Neuronal stem cell (in vitro differentiated cells): ENCODE measurements around the gene P2RX3.

Experiments used
- DNase-seq: peaks from one replicate; pipeline ENCODE4 v3.0.0-alpha.2; 2013; ENCODE audit warnings: low spot score
- H2AFZ ChIP-seq: one replicate; pipeline ENCODE4 v1.6.1; 2013; ENCODE audit warnings: mild to moderate bottlenecking, low read length, inconsistent platforms
- H2AK5ac ChIP-seq: 2 replicates; pipeline ENCODE4 v1.6.1; 2013; ENCODE audit warnings: low read depth, mild to moderate bottlenecking, inconsistent platforms, low read length, moderate library complexity, mixed read lengths
- H2BK120ac ChIP-seq: 2 replicates; pipeline ENCODE4 v1.6.1; 2013; ENCODE audit warnings: low read depth, mild to moderate bottlenecking, inconsistent platforms, low read length, moderate library complexity, mixed read lengths
- H2BK12ac ChIP-seq: one replicate; pipeline ENCODE4 v1.6.1; 2013; ENCODE audit warnings: low read length, inconsistent platforms
- H2BK15ac ChIP-seq: 2 replicates; pipeline ENCODE4 v1.6.1; 2013; ENCODE audit warnings: mild to moderate bottlenecking, low read length, inconsistent platforms, mixed read lengths
- H2BK5ac ChIP-seq: one replicate; pipeline ENCODE4 v1.6.1; 2013; ENCODE audit warnings: inconsistent platforms, mild to moderate bottlenecking, low read length, moderate library complexity
- H3K14ac ChIP-seq: one replicate; pipeline ENCODE4 v1.6.1; 2013; ENCODE audit warnings: low read length, inconsistent platforms
- H3K18ac ChIP-seq: 2 replicates; pipeline ENCODE4 v1.6.1; 2013; ENCODE audit warnings: low read length, inconsistent platforms
- H3K23ac ChIP-seq: 2 replicates; pipeline ENCODE4 v1.6.1; 2013; ENCODE audit warnings: low read depth, mild to moderate bottlenecking, mixed read lengths, low read length, inconsistent platforms; ENCODE audit not compliant: poor library complexity
- H3K27ac ChIP-seq: replicated peaks from 3 replicates; pipeline ENCODE4 v1.5.1; 2013; ENCODE audit warnings: low read length, inconsistent platforms
- H3K27me3 ChIP-seq, 3 experiments: 2 replicates each; pipeline ENCODE4 v1.6.1; 2013; ENCODE audit warnings: low read length in 3 of 3, mild to moderate bottlenecking in 2 of 3, inconsistent platforms in 1 of 3, low read depth in 1 of 3, mixed read lengths in 1 of 3, moderate library complexity in 1 of 3; ENCODE audit not compliant: control insufficient read depth in 3 of 3, insufficient read depth in 3 of 3
- H3K36me3 ChIP-seq, 2 donors: replicated peaks in 1 of 2; 2 replicates each; pipeline ENCODE4 v1.6.1; 2013; ENCODE audit warnings: low read length in 2 of 2; ENCODE audit not compliant: control insufficient read depth in 2 of 2, insufficient read depth in 2 of 2
- H3K4ac ChIP-seq: 2 replicates; pipeline ENCODE4 v1.6.1; 2013; ENCODE audit warnings: inconsistent platforms, mild to moderate bottlenecking, low read length, moderate library complexity
- H3K4me1 ChIP-seq, 2 donors: 1 replicate in 1 of 2; 2 replicates in 1 of 2; pipeline ENCODE4 v1.6.1; 2013; ENCODE audit warnings: low read length in 2 of 2, low read depth in 1 of 2; ENCODE audit not compliant: control insufficient read depth in 2 of 2, insufficient read depth in 1 of 2
- H3K4me2 ChIP-seq: one replicate; pipeline ENCODE4 v1.6.1; 2013; ENCODE audit warnings: mild to moderate bottlenecking, low read length, inconsistent platforms; ENCODE audit not compliant: insufficient read depth, poor library complexity, severe bottlenecking
- H3K4me3 ChIP-seq, 2 donors: 2 replicates each; pipeline ENCODE4 v1.5.1; 2013; ENCODE audit warnings: low read length in 2 of 2, mild to moderate bottlenecking in 2 of 2, inconsistent platforms in 1 of 2, moderate library complexity in 1 of 2
- H3K79me1 ChIP-seq: one replicate; pipeline ENCODE4 v1.6.1; 2013; ENCODE audit warnings: low read depth, mild to moderate bottlenecking, inconsistent platforms, low read length, moderate library complexity
- H3K9ac ChIP-seq: one replicate; pipeline ENCODE4 v1.6.1; 2013; ENCODE audit warnings: mild to moderate bottlenecking, low read depth, low read length, inconsistent platforms; ENCODE audit not compliant: poor library complexity
- H3K9me3 ChIP-seq, 2 donors: replicated peaks in 1 of 2; 2 replicates each; pipeline versions ENCODE3 to v1.6.1; 2013; ENCODE audit warnings: low read length in 2 of 2, mild to moderate bottlenecking in 2 of 2, inconsistent platforms in 1 of 2, low read depth in 1 of 2, mixed read lengths in 1 of 2, moderate library complexity in 1 of 2; ENCODE audit not compliant: control insufficient read depth in 2 of 2, insufficient read depth in 1 of 2
- H4K8ac ChIP-seq: one replicate; pipeline ENCODE4 v1.6.1; 2013; ENCODE audit warnings: low read depth, mild to moderate bottlenecking, inconsistent platforms, low read length, moderate library complexity
- H4K91ac ChIP-seq: one replicate; pipeline ENCODE4 v1.6.1; 2013; ENCODE audit warnings: low read length, low read depth, mild to moderate bottlenecking, inconsistent platforms; ENCODE audit not compliant: poor library complexity
- WGBS, 2 donors: extraction: QIAGEN DNeasy Blood & Tissue Kit; methylation state at CpG; one replicate each; pipeline ENCODE4 v1.1.7; 2013; ENCODE audit warnings: missing lambda C conversion rate in 2 of 2, mixed read lengths in 1 of 2; ENCODE audit not compliant: insufficient read length in 2 of 2, insufficient replicate concordance in 1 of 2; ENCODE audit errors: extremely low coverage in 2 of 2; 5-methylcytosine and 5-hydroxymethylcytosine counted together

P2RX3 gene

GRCh38 chr11:57301711-57302423 lies 36.3 kb upstream of the P2RX3 start:
- Histone ChIP-seq H3K9ac (peak overlapping the region; percentile 54), H2BK15ac (no peak overlapping the region), H3K79me1 (peaks cover 8% of the 10 kb centered on the region), H3K18ac (no peak overlapping the region), H2AFZ (no peak overlapping the region), H2BK5ac (peak overlapping the region; percentile 42), H3K27ac (no peak overlapping the region), H2AK5ac (no peak overlapping the region), H3K4ac (no peak overlapping the region), H4K8ac (no peak overlapping the region), H3K4me3 (no peak overlapping the region), H3K36me3 (peaks cover 50 to 91% of the 10 kb centered on the region in 2 donors), H3K9me3 (peaks cover 16 to 20% of the 10 kb centered on the region in 2 donors), H3K4me2 (no peak overlapping the region), H3K23ac (no peak overlapping the region), H2BK12ac (no peak overlapping the region), H4K91ac (no peak overlapping the region), H3K14ac (no peak overlapping the region), H2BK120ac (no peak overlapping the region), H3K4me1 (no peaks in the 10 kb centered on the region), H3K27me3 (no peaks in the 10 kb centered on the region)
- no peak for DNase-seq
- no CpG with 5 or more reads among the region's 27 CpGs for WGBS, 2 donors

GRCh38 chr11:57302489-57302888 lies 35.7 kb upstream of the P2RX3 start:
- Histone ChIP-seq H4K91ac (no peak overlapping the region), H2BK5ac (peak overlapping the region; percentile 42), H2AK5ac (no peak overlapping the region), H3K36me3 (peaks cover 51 to 93% of the 10 kb centered on the region in 2 donors), H2BK15ac (no peak overlapping the region), H4K8ac (no peak overlapping the region), H3K9ac (peak overlapping the region; percentile 54), H3K14ac (no peak overlapping the region), H3K27me3 (no peaks in the 10 kb centered on the region), H3K27ac (no peak overlapping the region), H3K23ac (peak overlapping the region; percentile 59), H3K4me1 (peaks cover 0 to 2% of the 10 kb centered on the region in 2 donors), H3K4me2 (no peak overlapping the region), H3K4me3 (no peak overlapping the region), H2AFZ (no peak overlapping the region), H3K18ac (no peak overlapping the region), H3K9me3 (peaks cover 16 to 20% of the 10 kb centered on the region in 2 donors), H3K4ac (no peak overlapping the region), H2BK120ac (no peak overlapping the region), H3K79me1 (peaks cover 10% of the 10 kb centered on the region), H2BK12ac (no peak overlapping the region)
- DNase-seq, result no peak
- WGBS, 2 donors, result no CpG with 5 or more reads among the region's 15 CpGs

GRCh38 chr11:57303280-57303989 lies 34.7 kb upstream of the P2RX3 start:
- Histone ChIP-seq H3K4ac (no peak overlapping the region), H3K27ac (no peak overlapping the region), H3K27me3 (no peaks in the 10 kb centered on the region), H2BK5ac (no peak overlapping the region), H3K4me1 (peaks cover 0 to 2% of the 10 kb centered on the region in 2 donors), H3K9me3 (peaks cover 16 to 20% of the 10 kb centered on the region in 2 donors), H4K91ac (no peak overlapping the region), H4K8ac (no peak overlapping the region), H2BK120ac (no peak overlapping the region), H3K18ac (no peak overlapping the region), H2AK5ac (no peak overlapping the region), H3K79me1 (peaks cover 10% of the 10 kb centered on the region), H3K9ac (peak overlapping the region; percentile 50), H2AFZ (no peak overlapping the region), H3K4me3 (no peak overlapping the region), H3K14ac (peak overlapping the region; percentile 60), H2BK12ac (peak overlapping the region; percentile 63), H3K36me3 (peaks cover 56 to 93% of the 10 kb centered on the region in 2 donors), H3K4me2 (peak overlapping the region; percentile 3), H3K23ac (peak overlapping the region; percentile 83), H2BK15ac (no peak overlapping the region)
- WGBS, 2 donors, result no CpG with 5 or more reads among the region's 17 CpGs
- DNase-seq, result no peak

GRCh38 chr11:57303990-57304579 lies 34.1 kb upstream of the P2RX3 start:
- Histone ChIP-seq H3K4me3 (no peak overlapping the region), H3K79me1 (peaks cover 10% of the 10 kb centered on the region), H3K18ac (no peak overlapping the region), H3K9ac (peak overlapping the region; percentile 50), H4K8ac (no peak overlapping the region), H3K27ac (no peak overlapping the region), H2BK15ac (no peak overlapping the region), H3K4me2 (no peak overlapping the region), H2BK120ac (no peak overlapping the region), H3K36me3 (peaks cover 59 to 93% of the 10 kb centered on the region in 2 donors), H4K91ac (no peak overlapping the region), H3K14ac (no peak overlapping the region), H3K9me3 (peaks cover 14 to 16% of the 10 kb centered on the region in 2 donors), H2BK12ac (no peak overlapping the region), H3K4me1 (peaks cover 0 to 2% of the 10 kb centered on the region in 2 donors), H3K23ac (no peak overlapping the region), H3K27me3 (no peaks in the 10 kb centered on the region), H2AFZ (no peak overlapping the region), H3K4ac (no peak overlapping the region), H2BK5ac (no peak overlapping the region), H2AK5ac (no peak overlapping the region)
- DNase-seq, result no peak
- WGBS, 2 donors, result no CpG with 5 or more reads among the region's 8 CpGs
